GM12873 (cell line): ENCODE data around the gene MCC.

Experiments used
- TF ChIP-seq, protein P1 (sequence below): IDR thresholded peaks from 2 replicates; pipeline ENCODE4 v1.5.1; 2012; ENCODE audit warnings: low read depth, mild to moderate bottlenecking, moderate library complexity, low read length, control low read depth; ENCODE audit not compliant: insufficient read depth; ENCODE audit errors: missing control alignments

MCC gene

DNA sequence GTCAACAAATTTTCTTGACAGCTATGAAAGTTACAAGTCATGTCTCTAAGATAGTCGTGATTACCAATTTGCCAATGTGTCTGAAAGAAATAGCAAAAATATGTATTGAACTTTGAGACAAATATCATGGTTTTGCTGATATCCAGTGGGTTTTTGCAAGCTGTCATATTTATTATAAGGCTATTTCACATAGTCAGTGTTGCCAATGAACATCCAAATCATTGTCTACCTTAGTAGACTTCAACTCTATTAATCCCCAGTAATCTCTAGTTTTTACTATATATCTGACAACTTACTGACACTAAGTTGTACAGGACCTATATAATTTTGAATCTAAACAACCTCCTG is 256.6 kb downstream of the MCC start:
- TF ChIP-seq, protein P1, sequence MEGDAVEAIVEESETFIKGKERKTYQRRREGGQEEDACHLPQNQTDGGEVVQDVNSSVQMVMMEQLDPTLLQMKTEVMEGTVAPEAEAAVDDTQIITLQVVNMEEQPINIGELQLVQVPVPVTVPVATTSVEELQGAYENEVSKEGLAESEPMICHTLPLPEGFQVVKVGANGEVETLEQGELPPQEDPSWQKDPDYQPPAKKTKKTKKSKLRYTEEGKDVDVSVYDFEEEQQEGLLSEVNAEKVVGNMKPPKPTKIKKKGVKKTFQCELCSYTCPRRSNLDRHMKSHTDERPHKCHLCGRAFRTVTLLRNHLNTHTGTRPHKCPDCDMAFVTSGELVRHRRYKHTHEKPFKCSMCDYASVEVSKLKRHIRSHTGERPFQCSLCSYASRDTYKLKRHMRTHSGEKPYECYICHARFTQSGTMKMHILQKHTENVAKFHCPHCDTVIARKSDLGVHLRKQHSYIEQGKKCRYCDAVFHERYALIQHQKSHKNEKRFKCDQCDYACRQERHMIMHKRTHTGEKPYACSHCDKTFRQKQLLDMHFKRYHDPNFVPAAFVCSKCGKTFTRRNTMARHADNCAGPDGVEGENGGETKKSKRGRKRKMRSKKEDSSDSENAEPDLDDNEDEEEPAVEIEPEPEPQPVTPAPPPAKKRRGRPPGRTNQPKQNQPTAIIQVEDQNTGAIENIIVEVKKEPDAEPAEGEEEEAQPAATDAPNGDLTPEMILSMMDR: no peak

DNA sequence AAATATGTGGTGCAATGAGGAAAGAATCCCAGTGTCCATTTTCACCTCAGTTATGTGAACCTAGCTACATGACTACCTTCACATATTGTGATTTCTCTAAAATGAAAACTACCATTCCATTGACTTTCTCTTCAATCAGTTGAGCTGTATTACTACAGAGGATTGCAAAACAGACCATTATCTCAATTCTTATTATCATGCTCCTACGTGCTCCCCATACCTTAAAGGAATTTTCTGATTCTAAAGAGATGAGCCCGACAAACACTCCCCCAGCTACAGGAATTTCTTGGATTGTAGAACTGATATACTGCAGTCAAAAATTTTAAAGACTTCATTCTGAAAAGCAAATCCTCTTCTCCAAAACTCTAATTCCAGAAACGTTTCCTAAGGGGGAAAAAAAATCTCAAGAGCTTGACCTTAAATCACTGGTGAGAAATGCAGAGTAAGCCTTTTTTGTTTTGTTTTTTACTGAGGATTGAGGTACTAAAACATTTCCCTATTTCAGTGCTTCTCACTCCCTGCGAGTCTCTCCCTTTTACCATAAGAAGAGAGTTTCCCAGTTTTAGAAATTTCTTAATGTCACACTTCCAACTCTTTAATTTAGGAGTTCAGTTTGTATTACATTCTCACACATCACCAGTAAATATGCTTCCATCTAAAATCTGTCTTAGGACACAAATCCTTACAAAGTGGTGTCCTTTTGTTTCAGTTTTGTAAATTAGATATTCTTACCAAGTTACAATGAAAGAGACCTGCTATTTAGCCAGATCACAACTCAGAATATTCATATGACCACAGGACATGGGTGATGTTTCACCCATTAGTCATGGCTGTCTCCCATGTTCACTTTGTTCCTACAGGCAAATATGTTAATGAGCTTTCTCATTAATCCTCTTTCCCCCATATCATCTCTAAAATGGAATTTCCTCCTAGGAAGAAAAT is 257.3 kb downstream of the MCC start:
- TF ChIP-seq, protein P1: no peak

DNA sequence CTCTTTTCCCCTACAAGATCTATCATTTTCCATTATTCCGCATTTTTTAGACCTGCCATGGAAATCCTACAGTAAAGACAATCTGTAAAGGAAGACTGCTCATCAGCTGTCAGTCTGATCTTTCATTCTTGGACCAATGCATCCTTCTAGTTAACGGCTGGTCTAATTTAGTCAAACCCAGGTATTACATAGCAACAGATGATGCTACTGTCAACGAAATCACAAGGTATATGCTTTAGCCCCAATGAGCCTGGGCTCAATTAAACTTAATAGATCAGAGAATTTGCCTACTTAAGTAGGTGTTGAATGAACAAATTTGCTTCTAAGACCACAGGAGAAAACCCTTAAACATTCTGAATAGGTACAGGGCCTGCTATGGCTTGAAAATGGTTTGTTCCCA is 260.5 kb downstream of the MCC start:
- TF ChIP-seq, protein P1: no peak

DNA sequence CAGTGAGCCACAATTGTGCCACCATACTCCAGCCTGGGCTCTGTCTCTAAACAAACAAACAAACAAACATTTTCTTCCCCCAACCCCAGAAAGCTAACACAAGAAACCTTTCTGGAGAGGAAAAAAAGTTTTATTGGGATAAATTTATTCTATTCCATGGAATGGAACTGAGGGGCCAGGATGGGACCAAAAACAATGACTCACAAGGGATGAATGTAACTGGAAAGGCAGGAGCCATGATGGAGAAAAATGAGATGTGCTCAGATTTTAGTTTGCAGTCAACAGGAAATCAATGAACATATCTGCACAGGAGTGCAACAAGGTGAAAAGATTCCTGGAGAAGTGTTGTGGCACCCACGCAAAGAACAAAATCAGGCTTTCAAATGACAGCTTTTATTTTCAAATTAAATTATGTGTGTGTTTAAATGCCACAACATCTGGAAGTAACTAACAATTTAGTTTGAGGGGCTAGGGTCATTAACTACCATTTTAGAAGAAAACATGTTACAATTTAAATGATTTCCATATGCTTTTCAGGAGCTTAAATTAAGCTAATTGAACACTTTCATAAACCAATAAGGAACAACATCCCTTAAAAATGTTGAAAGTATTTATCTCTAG is 262.0 kb downstream of the MCC start:
- TF ChIP-seq, protein P1: no peak

DNA sequence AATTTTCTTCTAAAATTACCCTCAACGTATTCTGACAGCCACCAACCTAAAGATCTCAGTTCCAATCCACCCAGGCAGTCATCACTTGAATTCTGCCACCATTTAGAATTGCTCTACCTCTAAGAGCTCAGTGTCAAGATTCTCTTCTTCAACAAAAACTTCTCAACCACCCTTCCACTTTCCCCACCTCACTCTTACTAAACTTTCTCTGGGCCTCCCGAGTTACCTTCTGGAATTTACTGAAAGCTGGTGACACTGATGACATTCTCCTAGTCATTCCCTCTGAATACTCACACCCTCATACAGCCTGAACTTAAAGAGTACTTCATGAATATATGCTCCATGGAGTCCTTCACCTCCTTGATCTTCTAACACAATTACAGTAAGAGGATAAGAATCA is 263.0 kb downstream of the MCC start:
- TF ChIP-seq, protein P1: no peak

DNA sequence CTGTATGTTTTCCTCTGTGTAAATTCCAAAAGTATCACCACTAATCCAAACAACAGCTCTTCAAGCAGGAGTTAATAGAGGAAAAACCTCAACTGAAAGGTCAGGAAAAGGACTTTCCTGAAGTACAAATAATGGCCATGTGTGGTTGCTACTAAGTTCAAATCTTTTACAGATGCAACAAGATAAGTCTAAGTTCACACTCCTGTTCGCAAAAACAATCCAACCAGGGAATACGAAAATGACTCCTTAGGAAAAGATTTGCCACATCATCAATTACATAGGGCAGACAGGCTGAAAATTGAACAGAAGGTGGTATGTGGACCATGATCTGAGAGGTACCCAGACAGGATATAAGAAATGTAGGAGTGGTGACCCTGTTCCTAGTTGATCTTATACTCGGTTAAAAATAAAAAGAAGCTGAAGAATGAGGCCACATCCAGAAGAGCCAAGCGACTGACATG is 263.6 kb downstream of the MCC start:
- TF ChIP-seq, protein P1: no peak

DNA sequence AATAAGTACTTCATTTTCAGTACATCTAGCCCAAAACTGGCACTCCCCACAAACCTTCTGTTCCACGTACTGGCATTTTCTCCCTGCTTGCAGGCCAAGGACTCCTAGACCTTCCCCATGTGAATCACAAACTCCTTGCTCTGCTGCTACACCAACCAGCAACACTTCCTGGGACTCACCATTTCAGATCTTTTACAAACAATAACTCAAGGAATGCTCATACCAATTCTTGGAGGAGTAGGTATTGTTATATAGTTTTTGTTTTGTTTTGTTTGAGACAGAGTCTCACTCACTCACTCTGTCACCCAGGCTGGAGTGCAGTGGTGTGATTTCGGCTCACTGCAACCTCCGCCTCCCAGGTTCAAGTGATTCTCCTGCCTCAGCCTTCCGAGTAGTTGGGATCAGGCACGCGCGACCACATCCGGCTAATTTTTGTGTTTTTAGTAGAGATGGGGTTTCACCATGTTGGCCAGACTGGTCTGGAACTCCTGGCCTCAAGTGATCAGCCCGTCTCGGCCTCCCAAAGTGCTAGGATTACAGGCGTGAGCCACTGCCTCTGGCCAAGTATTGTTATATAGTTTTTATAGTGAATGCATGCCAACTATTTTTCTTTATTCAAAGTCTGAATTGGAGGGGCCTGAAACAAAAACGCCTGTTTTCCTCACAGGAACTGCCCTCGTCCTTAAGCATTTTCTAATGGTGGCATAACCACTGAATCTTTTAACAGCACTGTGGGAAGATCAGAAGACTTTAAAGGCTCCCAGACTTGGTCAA is 264.2 kb downstream of the MCC start:
- TF ChIP-seq, protein P1: no peak
